ENCODE data around the gene MDFIC2.

DNA sequence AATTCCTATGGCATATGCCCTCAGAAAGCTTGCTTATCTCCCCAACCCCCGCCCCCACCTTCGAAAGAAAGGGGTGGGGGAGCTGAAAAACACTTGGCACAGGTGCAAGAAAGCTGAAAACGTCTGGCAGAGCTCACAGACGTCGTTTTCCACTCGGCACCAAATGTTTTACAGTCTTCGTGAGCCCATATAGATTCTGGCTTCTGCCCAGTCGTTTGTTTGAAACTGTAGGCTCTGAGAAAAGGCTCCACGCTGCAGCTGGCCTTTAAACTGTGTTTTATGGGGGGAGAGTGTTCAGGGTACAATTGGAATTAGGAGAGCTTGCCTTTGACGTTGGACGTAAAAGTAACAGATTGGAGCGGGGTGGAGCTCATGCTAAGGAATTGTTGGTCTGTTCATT, 130.3 kb downstream of the MDFIC2 start:
- no peak for TF ChIP-seq CTCF (IDR thresholded peaks at IDR 0.05; ENCODE audit: borderline replicate concordance, extremely low read depth, low read length, poor library complexity, severe bottlenecking)
- no peak for TF ChIP-seq EZH2 (IDR thresholded peaks at IDR 0.05; ENCODE audit: borderline replicate concordance, low read depth, low read length, severe bottlenecking)

Data from DND-41 (cell line).